ENCODE results near the gene CCDC33. TPM values are rescaled to one million over a fixed set of nuclear protein-coding genes. Genes with fewer than 3 reads are reported as not detected.

Gene CCDC33
- total RNA-seq, 1 experiment from 2014 or later, result not detected

- in situ Hi-C loops (cut with HindIII; ENCODE audit: low pct_unique_long_range_greater_than_20kb, low sequenced_read_pairs) (no loop called here), intact Hi-C loops (cut with micrococcal nuclease; ENCODE audit: unreplicated experiment) (loop anchor here (10.0 kb wide), 1 partner anchor 338 kb away; no protein-coding TSS in a partner anchor)
- DNase-seq (ENCODE audit: low read depth, low spot score), result no peak
- Histone ChIP-seq H3K27me3 (ENCODE audit: control insufficient read depth, insufficient read depth, low read length) (no peaks in the 10 kb centered on the region), H3K4me3 (ENCODE audit: low read depth in 2 of 2, low read length in 2 of 2) (no peak overlapping the region), H3K27ac (ENCODE audit: low read length) (no peak overlapping the region), H3K9me3 (ENCODE audit: control insufficient read depth, insufficient read depth, low read depth, low read length) (no peaks in the 10 kb centered on the region), H3K36me3 (ENCODE audit: control insufficient read depth, insufficient read depth, low read length) (no peaks in the 10 kb centered on the region), H3K4me1 (ENCODE audit: control insufficient read depth, insufficient read depth, low read length) (peaks cover 4% of the 10 kb centered on the region; the same call in 1 of the 2 replicates)
- ChIA-PET CTCF (interaction anchor here (0.6 to 1.7 kb wide), 10 partner anchors 8 to 351 kb away, joined by 3 to 22 read pairs (median 5); no protein-coding TSS in a partner anchor), POLR2A (interaction anchor here (0.8 kb wide), 1 partner anchor 57 kb away, joined by 8 read pairs; no protein-coding TSS in a partner anchor)
- ATAC-seq, result no peak
- no TSS peak for BruUV-seq (replicated peaks)
- TF ChIP-seq REST (IDR thresholded peaks at IDR 0.05; ENCODE audit: insufficient read depth in 1 of 2, low read depth in 2 of 2, low read length in 1 of 2) (no peak), POLR2AphosphoS5 (IDR thresholded peaks at IDR 0.05; ENCODE audit: low read depth, low read length) (no peak), SIN3A (IDR thresholded peaks at IDR 0.05; ENCODE audit: borderline replicate concordance, insufficient read depth, low read depth, low read length) (no peak), TCF7L2 (IDR thresholded peaks at IDR 0.05; ENCODE audit: low read depth, low read length) (no peak)
- TF ChIP-seq, protein P1, sequence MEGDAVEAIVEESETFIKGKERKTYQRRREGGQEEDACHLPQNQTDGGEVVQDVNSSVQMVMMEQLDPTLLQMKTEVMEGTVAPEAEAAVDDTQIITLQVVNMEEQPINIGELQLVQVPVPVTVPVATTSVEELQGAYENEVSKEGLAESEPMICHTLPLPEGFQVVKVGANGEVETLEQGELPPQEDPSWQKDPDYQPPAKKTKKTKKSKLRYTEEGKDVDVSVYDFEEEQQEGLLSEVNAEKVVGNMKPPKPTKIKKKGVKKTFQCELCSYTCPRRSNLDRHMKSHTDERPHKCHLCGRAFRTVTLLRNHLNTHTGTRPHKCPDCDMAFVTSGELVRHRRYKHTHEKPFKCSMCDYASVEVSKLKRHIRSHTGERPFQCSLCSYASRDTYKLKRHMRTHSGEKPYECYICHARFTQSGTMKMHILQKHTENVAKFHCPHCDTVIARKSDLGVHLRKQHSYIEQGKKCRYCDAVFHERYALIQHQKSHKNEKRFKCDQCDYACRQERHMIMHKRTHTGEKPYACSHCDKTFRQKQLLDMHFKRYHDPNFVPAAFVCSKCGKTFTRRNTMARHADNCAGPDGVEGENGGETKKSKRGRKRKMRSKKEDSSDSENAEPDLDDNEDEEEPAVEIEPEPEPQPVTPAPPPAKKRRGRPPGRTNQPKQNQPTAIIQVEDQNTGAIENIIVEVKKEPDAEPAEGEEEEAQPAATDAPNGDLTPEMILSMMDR (IDR thresholded peaks at IDR 0.05), result no peak
Measured at GRCh38 chr15:74312445-74313007, 76.4 kb downstream of the CCDC33 start.

DNA sequence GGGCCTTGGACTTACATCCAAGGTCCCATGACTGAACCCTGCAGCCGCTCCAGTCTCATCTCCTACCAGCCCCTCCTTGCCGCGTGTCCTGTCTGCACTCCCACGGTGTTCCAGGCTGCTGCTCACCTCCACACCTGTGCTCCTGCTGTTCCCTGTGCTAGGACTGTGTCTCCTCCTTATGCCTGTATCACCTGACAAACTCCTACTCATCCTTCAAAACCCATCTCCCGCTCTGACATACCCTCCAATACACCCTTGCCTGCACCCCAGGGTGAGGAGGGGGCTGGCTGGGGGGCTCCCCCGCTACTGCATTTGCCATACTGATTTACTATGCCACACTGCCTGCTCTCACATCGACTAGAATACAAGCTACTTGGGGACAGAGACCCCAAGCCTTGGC, 77.8 kb downstream of the CCDC33 start:
- Histone ChIP-seq H3K4me1 (ENCODE audit: control insufficient read depth, insufficient read depth, low read length) (peaks cover 4% of the 10 kb centered on the region; the same call in 1 of the 2 replicates), H3K27me3 (ENCODE audit: control insufficient read depth, insufficient read depth, low read length) (no peaks in the 10 kb centered on the region), H3K27ac (ENCODE audit: low read length) (no peak overlapping the region), H3K36me3 (ENCODE audit: control insufficient read depth, insufficient read depth, low read length) (no peaks in the 10 kb centered on the region), H3K4me3 (ENCODE audit: low read depth in 2 of 2, low read length in 2 of 2) (no peak overlapping the region), H3K9me3 (ENCODE audit: control insufficient read depth, insufficient read depth, low read depth, low read length) (no peaks in the 10 kb centered on the region)
- no peak for DNase-seq (ENCODE audit: low read depth, low spot score)
- CTCF ChIA-PET, result interaction anchor here (0.6 to 0.8 kb wide), 2 partner anchors 185 to 261 kb away, joined by 3 read pairs; no protein-coding TSS in a partner anchor
- ATAC-seq, result no peak
- BruUV-seq (replicated peaks), result no TSS peak
- in situ Hi-C loops (cut with HindIII; ENCODE audit: low pct_unique_long_range_greater_than_20kb, low sequenced_read_pairs), result no loop called here
- TF ChIP-seq SIN3A (IDR thresholded peaks at IDR 0.05; ENCODE audit: borderline replicate concordance, insufficient read depth, low read depth, low read length) (no peak), TCF7L2 (IDR thresholded peaks at IDR 0.05; ENCODE audit: low read depth, low read length) (no peak), REST (IDR thresholded peaks at IDR 0.05; ENCODE audit: insufficient read depth in 1 of 2, low read depth in 2 of 2, low read length in 1 of 2) (no peak), POLR2AphosphoS5 (IDR thresholded peaks at IDR 0.05; ENCODE audit: low read depth, low read length) (no peak)
- TF ChIP-seq, protein P1 (IDR thresholded peaks at IDR 0.05), result no peak
- POLR2A ChIA-PET, result no interaction called here
- intact Hi-C loops (cut with micrococcal nuclease; ENCODE audit: unreplicated experiment), result loop anchor here (10.0 kb wide), 1 partner anchor 339 kb away; no protein-coding TSS in a partner anchor

Measured in Panc1 (cell line).